ENCODE results near the gene FAM120B.
"Not testable (repeated sequence)": the region's sequence is repeated elsewhere in the genome, so short reads cannot be mapped to it uniquely, and the experiment has no call there.

The FAM120B gene

GRCh38 chr6:170378502-170378901 lies 71.9 kb downstream of the FAM120B start:
- DNase-seq (ENCODE audit: low read depth in 2 of 3, low spot score in 2 of 3), result no peak

- DNase-seq (ENCODE audit: low read depth in 2 of 3, low spot score in 2 of 3), result no peak
These were observed 75.0 kb downstream of the FAM120B start for GRCh38 chr6:170381562-170381961.

- DNase-seq (ENCODE audit: low read depth in 2 of 3, low spot score in 2 of 3), result no peak
These were observed 77.0 kb downstream of the FAM120B start for GRCh38 chr6:170383466-170384035.

GRCh38 chr6:170385506-170385905 lies 78.9 kb downstream of the FAM120B start:
- DNase-seq (ENCODE audit: low read depth in 2 of 3, low spot score in 2 of 3), result no peak

GRCh38 chr6:170388113-170388512 lies 81.6 kb downstream of the FAM120B start:
- no peak for DNase-seq (ENCODE audit: low read depth in 2 of 3, low spot score in 2 of 3)

GRCh38 chr6:170393033-170393432 lies 86.5 kb downstream of the FAM120B start:
- DNase-seq (ENCODE audit: low read depth in 2 of 3, low spot score in 2 of 3), result no peak

GRCh38 chr6:170393807-170394399 lies 87.3 kb downstream of the FAM120B start:
- peak in 2 of 3 experiments; percentile 17 to 25 for DNase-seq (ENCODE audit: low read depth in 2 of 3, low spot score in 2 of 3)

DNA sequence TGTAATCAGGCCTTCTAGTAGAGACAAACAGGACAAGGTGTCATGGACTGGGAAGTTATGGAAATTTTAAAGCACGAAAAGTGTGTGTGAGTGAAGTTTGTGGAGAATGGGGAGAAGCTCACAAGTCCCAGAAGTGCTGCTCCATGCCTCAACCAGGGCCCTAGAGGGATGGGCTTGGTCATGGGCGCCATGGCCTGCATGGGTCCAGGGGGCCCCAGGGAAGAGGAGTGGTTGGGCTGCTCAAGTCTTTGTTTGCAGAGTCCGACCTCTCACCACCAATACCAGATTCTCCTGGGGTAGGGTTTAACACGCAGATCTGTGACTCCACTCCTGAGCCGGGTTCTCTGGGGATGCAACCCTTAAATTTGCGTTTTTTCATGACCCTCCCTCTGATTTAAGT lies 88.4 kb downstream of the FAM120B start:
- no peak for DNase-seq (ENCODE audit: low read depth in 2 of 3, low spot score in 2 of 3)

GRCh38 chr6:170398743-170399369 lies 92.3 kb downstream of the FAM120B start:
- not testable (repeated sequence) for DNase-seq (ENCODE audit: low read depth in 2 of 3, low spot score in 2 of 3)

- not testable (repeated sequence) for DNase-seq (ENCODE audit: low read depth in 2 of 3, low spot score in 2 of 3)
These were observed 93.5 kb downstream of the FAM120B start for GRCh38 chr6:170399955-170400558.

GRCh38 chr6:170402318-170403040 lies 95.9 kb downstream of the FAM120B start:
- no peak for DNase-seq (ENCODE audit: low read depth in 2 of 3, low spot score in 2 of 3)

- no peak for DNase-seq (ENCODE audit: low read depth in 2 of 3, low spot score in 2 of 3)
These were observed 96.9 kb downstream of the FAM120B start for GRCh38 chr6:170403451-170403850.

DNA sequence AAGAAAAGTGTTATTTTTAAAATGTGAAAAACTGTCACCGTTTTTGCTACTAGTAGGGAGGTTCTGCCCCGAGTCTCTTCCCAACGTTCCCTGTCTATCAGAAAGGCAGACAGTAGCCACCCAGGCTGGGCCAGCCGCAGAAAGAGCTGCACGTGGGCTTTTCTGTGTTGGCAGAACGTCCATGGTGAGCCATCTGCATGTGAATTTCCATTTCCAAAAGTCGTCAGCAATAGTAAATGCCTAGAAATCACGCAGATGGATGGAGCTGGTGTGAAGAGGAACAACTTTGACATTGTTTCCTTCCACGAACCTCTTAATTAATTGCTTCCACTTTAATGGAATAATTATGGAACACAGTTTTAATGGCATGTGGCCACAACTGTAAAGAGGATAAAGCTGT lies 97.5 kb downstream of the FAM120B start:
- no peak for DNase-seq (ENCODE audit: low read depth in 2 of 3, low spot score in 2 of 3)

GRCh38 chr6:170404697-170405096 lies 98.1 kb downstream of the FAM120B start:
- DNase-seq (ENCODE audit: low read depth in 2 of 3, low spot score in 2 of 3), result no peak

- no peak for DNase-seq (ENCODE audit: low read depth in 2 of 3, low spot score in 2 of 3)
These were observed 98.9 kb downstream of the FAM120B start for GRCh38 chr6:170405311-170405975.

GRCh38 chr6:170407200-170407599 lies 100.6 kb downstream of the FAM120B start:
- DNase-seq (ENCODE audit: low read depth in 2 of 3, low spot score in 2 of 3), result no peak

DNA sequence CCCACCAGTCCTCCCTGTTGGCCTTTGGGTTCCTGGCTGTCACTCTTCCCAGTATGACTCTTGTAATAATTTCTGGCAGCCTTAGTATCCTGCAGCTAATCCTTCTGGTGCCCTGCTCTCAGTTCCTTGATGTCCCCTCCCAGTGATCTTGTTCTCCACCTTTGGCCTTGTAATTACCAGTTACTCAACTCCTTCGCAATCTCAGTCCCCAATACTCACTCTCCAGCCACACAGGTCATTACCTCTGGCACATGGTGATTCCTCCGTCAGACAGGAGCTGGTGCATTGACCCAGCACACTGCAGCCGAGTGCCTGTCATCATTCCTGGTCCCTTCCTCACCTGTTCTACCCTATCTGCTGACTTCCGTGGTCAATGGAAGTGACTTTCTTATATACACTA lies 101.4 kb downstream of the FAM120B start:
- DNase-seq (ENCODE audit: low read depth in 2 of 3, low spot score in 2 of 3), result no peak

GRCh38 chr6:170409746-170410145 lies 103.2 kb downstream of the FAM120B start:
- DNase-seq (ENCODE audit: low read depth in 2 of 3, low spot score in 2 of 3), result not testable (repeated sequence)

GRCh38 chr6:170410241-170410640 lies 103.7 kb downstream of the FAM120B start:
- DNase-seq (ENCODE audit: low read depth in 2 of 3, low spot score in 2 of 3), result no peak

- no peak for DNase-seq (ENCODE audit: low read depth in 2 of 3, low spot score in 2 of 3)
These were observed 108.8 kb downstream of the FAM120B start for GRCh38 chr6:170415318-170415717.

DNA sequence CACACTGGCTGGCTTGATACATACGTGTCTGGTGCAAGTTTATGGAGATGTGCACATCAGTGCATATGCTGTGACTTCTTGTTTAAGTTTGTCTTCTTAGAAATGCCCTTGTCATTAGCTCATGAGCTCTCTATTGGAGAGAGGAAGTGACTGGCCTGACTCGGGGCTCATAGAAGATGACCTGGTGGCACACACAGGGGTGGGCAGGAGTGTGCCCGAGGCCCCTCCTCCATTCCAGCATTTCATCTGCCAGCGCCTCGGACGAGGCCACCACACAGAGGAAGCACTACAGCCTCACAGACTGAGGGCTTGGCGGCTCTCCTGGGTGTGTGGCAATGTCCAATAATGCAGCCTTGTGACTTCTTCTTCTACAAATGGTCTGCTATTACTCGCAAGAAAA lies 109.7 kb downstream of the FAM120B start:
- DNase-seq (ENCODE audit: low read depth in 2 of 3, low spot score in 2 of 3), result no peak

Measured in activated CD8-positive, alpha-beta memory T cell treated with anti-CD3 and anti-CD28 coated beads for 48 hours (primary cell).